GM18511 (cell line): ENCODE measurements around the gene SH3BP1.

Source experiments
- ATAC-seq: cut with Tn5 transposase; IDR thresholded peaks from one replicate; pipeline ENCODE4 v1.9.1; 2021; ENCODE audit warnings: mild to moderate bottlenecking, moderate library complexity; ENCODE audit not compliant: unreplicated experiment

SH3BP1 gene

DNA sequence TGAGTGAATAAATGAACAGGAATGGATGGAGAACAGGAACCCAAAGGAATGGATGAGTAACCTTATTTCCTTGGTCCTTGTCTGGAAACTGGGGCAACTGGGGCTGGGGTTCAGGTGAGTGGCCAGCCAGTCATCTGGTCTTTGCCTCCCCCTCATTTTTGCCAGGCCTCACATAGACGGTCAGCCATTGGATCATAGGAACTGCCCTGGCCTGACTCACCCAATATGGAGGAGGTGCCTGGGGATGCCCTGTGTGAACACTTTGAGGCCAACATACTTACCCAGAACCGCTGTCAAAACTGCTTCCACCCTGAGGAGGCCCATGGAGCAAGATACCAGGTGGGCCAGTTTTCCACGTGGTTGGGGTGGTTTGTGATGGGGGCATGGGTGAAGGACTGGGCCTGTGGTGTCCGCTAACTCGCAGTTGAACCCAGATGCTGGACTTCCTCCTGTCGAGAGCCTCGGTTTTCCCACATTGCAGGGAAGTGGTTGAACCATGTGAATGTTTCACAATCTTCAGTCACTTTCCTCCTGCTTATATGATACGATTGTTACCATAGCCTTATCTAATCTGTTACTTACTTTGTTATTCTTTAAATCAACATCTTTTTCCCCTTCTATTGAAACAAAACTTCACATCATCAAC is 61.8 kb downstream of the SH3BP1 start:
- ATAC-seq, result no peak

DNA sequence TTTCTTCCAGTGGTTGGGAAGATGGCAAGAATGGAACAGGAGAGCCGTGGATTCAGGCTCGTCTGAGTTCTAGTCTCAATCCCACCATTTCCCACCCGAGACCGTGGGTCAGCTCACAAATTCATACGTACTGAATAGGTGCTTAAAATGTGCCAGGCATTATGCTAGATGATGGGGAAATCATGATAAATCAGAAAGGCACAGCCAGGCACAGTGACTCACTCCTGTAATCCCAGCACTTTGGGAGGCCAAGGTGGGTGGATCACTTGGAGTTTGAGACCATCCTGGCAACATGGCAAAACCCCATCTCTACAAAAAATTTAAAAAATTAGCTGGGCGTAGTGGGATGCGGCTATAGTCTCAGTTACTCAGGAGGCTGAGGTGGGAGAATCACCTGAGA is 64.4 kb downstream of the SH3BP1 start:
- ATAC-seq, result no peak

DNA sequence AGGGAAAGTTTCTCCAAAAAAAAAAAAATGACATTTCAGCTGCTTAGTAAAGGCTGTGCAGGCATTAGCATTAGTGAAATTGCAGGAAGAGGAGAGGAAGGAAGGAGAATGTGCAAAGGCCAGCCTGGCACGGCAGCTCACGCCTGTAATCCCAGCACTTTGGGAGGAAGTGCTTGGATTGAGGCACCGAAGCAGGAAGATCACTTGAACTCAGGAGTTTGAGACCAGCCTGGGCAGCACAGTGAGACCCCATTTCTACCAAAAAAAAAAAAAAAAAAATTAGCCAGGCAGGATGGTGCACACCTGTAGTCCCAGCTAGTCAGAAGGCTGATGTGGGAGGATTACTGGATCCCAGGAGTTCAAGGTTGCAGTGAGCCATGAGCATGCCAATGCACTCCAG is 65.2 kb downstream of the SH3BP1 start:
- ATAC-seq, result no peak

DNA sequence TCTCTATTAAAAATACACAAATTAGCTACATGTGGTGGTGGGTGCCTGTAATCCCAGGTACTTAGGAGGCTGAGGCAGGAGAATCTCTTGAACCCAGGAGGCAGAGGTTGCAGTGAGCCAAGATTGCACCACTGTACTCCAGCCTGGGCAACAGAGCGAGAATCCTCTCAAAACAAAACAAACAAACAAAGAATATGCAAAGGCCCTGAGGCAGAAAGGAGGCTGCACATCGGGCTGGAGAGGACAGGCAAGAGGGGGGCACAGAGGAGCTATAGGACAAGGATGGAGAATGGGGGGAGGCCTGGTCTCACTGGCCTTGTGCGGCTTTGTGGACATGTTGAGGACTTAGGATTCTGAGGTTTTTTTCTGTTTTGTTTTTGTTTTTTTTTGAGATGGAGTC is 65.7 kb downstream of the SH3BP1 start:
- ATAC-seq, result no peak
